ENCODE results near the gene ARMS2. TPM values are rescaled to one million over a fixed set of nuclear protein-coding genes. Genes with fewer than 3 reads are reported as not detected.

ARMS2 gene
- not detected in 2 replicates for total RNA-seq (2014; rRNA removed; shearing (Covaris generic))

- Histone ChIP-seq H3K4me3 (no peak within 1 kb of the TSS), H3K9me3 (replicated peaks) (no peaks in the 10 kb centered on the region), H3K4me1 (replicated peaks) (no peaks in the 10 kb centered on the region), H3K36me3 (no peaks in the 10 kb centered on the region), H3K27me3 (replicated peaks) (peaks cover 2% of the 10 kb centered on the region), H3K27ac (no peak within 1 kb of the TSS)
- DNase-seq (ENCODE audit: low read depth in 1 of 2, low spot score in 2 of 2): no peak
These were observed at the start of gene ARMS2 for GRCh38 chr10:122454603-122455080. Gene ARMS2, plus strand, starts transcription at chr10:122454653. Its CDS starts 75 bp downstream, at chr10:122454728.

- Histone ChIP-seq H3K27ac (no peak overlapping the region), H3K27me3 (replicated peaks) (no peaks in the 10 kb centered on the region), H3K9me3 (replicated peaks) (no peaks in the 10 kb centered on the region), H3K4me3 (no peak overlapping the region), H3K36me3 (0 out of 2 replicates have a peak, but pooled peaks cover 6% of the 10 kb centered on the region), H3K4me1 (replicated peaks) (no peaks in the 10 kb centered on the region)
- no peak for DNase-seq (ENCODE audit: low read depth in 1 of 2, low spot score in 2 of 2)
These were observed 46.9 kb upstream of the ARMS2 start for GRCh38 chr10:122407375-122408125.

GRCh38 chr10:122413327-122413726 is 41.1 kb upstream of the ARMS2 start:
- Histone ChIP-seq H3K27ac (no peak overlapping the region), H3K36me3 (no peaks in the 10 kb centered on the region; the same call in 1 of the 2 replicates), H3K27me3 (replicated peaks) (no peaks in the 10 kb centered on the region), H3K9me3 (replicated peaks) (no peaks in the 10 kb centered on the region), H3K4me1 (replicated peaks) (no peaks in the 10 kb centered on the region), H3K4me3 (no peak overlapping the region)
- DNase-seq (ENCODE audit: low read depth in 1 of 2, low spot score in 2 of 2): no peak

GRCh38 chr10:122417667-122418066 is 36.8 kb upstream of the ARMS2 start:
- no peak for DNase-seq (ENCODE audit: low read depth in 1 of 2, low spot score in 2 of 2)
- H3K9me3 ChIP-seq (replicated peaks): no peaks in the 10 kb centered on the region
- no peaks in the 10 kb centered on the region for H3K27me3 ChIP-seq (replicated peaks)
- peaks cover 5% of the 10 kb centered on the region for H3K36me3 ChIP-seq
- H3K4me1 ChIP-seq (replicated peaks): no peaks in the 10 kb centered on the region
- H3K4me3 ChIP-seq: no peak overlapping the region
- no peak overlapping the region for H3K27ac ChIP-seq

- Histone ChIP-seq H3K9me3 (replicated peaks) (no peaks in the 10 kb centered on the region), H3K36me3 (peaks cover 5% of the 10 kb centered on the region), H3K27me3 (replicated peaks) (no peaks in the 10 kb centered on the region), H3K4me1 (replicated peaks) (no peaks in the 10 kb centered on the region), H3K27ac (no peak overlapping the region), H3K4me3 (no peak overlapping the region)
- no peak for DNase-seq (ENCODE audit: low read depth in 1 of 2, low spot score in 2 of 2)
These were observed 35.4 kb upstream of the ARMS2 start for GRCh38 chr10:122419016-122419415.

- Histone ChIP-seq H3K27ac (no peak overlapping the region), H3K9me3 (replicated peaks) (no peaks in the 10 kb centered on the region), H3K36me3 (peaks cover 5% of the 10 kb centered on the region), H3K4me3 (no peak overlapping the region), H3K4me1 (replicated peaks) (no peaks in the 10 kb centered on the region), H3K27me3 (replicated peaks) (no peaks in the 10 kb centered on the region)
- no peak for DNase-seq (ENCODE audit: low read depth in 1 of 2, low spot score in 2 of 2)
These were observed 34.4 kb upstream of the ARMS2 start for GRCh38 chr10:122419876-122420623.

- no peak for DNase-seq (ENCODE audit: low read depth in 1 of 2, low spot score in 2 of 2)
- Histone ChIP-seq H3K27me3 (replicated peaks) (no peaks in the 10 kb centered on the region), H3K4me3 (no peak overlapping the region), H3K36me3 (peaks cover 5% of the 10 kb centered on the region), H3K9me3 (replicated peaks) (no peaks in the 10 kb centered on the region), H3K4me1 (replicated peaks) (no peaks in the 10 kb centered on the region), H3K27ac (no peak overlapping the region)
These were observed 33.8 kb upstream of the ARMS2 start for GRCh38 chr10:122420624-122421007.

GRCh38 chr10:122421054-122421625 is 33.3 kb upstream of the ARMS2 start:
- no peak for DNase-seq (ENCODE audit: low read depth in 1 of 2, low spot score in 2 of 2)
- H3K4me3 ChIP-seq: no peak overlapping the region
- no peaks in the 10 kb centered on the region for H3K27me3 ChIP-seq (replicated peaks)
- H3K9me3 ChIP-seq (replicated peaks): no peaks in the 10 kb centered on the region
- no peaks in the 10 kb centered on the region for H3K4me1 ChIP-seq (replicated peaks)
- no peak overlapping the region for H3K27ac ChIP-seq
- peaks cover 5% of the 10 kb centered on the region for H3K36me3 ChIP-seq

- Histone ChIP-seq H3K27me3 (replicated peaks) (no peaks in the 10 kb centered on the region), H3K4me3 (no peak overlapping the region), H3K36me3 (peaks cover 5% of the 10 kb centered on the region), H3K4me1 (replicated peaks) (no peaks in the 10 kb centered on the region), H3K9me3 (replicated peaks) (no peaks in the 10 kb centered on the region), H3K27ac (no peak overlapping the region)
- DNase-seq (ENCODE audit: low read depth in 1 of 2, low spot score in 2 of 2): no peak
These were observed 32.7 kb upstream of the ARMS2 start for GRCh38 chr10:122421742-122422141.

GRCh38 chr10:122422266-122422989 is 32.0 kb upstream of the ARMS2 start:
- no peak for DNase-seq (ENCODE audit: low read depth in 1 of 2, low spot score in 2 of 2)
- Histone ChIP-seq H3K9me3 (replicated peaks) (no peaks in the 10 kb centered on the region), H3K4me1 (replicated peaks) (no peaks in the 10 kb centered on the region), H3K36me3 (peaks cover 5% of the 10 kb centered on the region), H3K27me3 (replicated peaks) (no peaks in the 10 kb centered on the region), H3K4me3 (no peak overlapping the region), H3K27ac (no peak overlapping the region)

- no peaks in the 10 kb centered on the region for H3K4me1 ChIP-seq (replicated peaks)
- no peak overlapping the region for H3K4me3 ChIP-seq
- no peaks in the 10 kb centered on the region for H3K9me3 ChIP-seq (replicated peaks)
- DNase-seq (ENCODE audit: low read depth in 1 of 2, low spot score in 2 of 2): no peak
- no peak overlapping the region for H3K27ac ChIP-seq
- H3K36me3 ChIP-seq: peaks cover 5% of the 10 kb centered on the region
- H3K27me3 ChIP-seq (replicated peaks): no peaks in the 10 kb centered on the region
These were observed 30.4 kb upstream of the ARMS2 start for GRCh38 chr10:122424059-122424458.

- Histone ChIP-seq H3K27me3 (replicated peaks) (no peaks in the 10 kb centered on the region), H3K9me3 (replicated peaks) (no peaks in the 10 kb centered on the region), H3K4me1 (replicated peaks) (no peaks in the 10 kb centered on the region), H3K4me3 (no peak overlapping the region), H3K36me3 (no peaks in the 10 kb centered on the region; the same call in none of the 2 replicates), H3K27ac (no peak overlapping the region)
- DNase-seq (ENCODE audit: low read depth in 1 of 2, low spot score in 2 of 2): no peak
These were observed 27.6 kb upstream of the ARMS2 start for GRCh38 chr10:122426829-122427228.

GRCh38 chr10:122427280-122427679 is 27.2 kb upstream of the ARMS2 start:
- no peaks in the 10 kb centered on the region for H3K27me3 ChIP-seq (replicated peaks)
- DNase-seq (ENCODE audit: low read depth in 1 of 2, low spot score in 2 of 2): no peak
- H3K4me3 ChIP-seq: no peak overlapping the region
- no peaks in the 10 kb centered on the region for H3K9me3 ChIP-seq (replicated peaks)
- no peaks in the 10 kb centered on the region for H3K4me1 ChIP-seq (replicated peaks)
- no peaks in the 10 kb centered on the region; the same call in none of the 2 replicates for H3K36me3 ChIP-seq
- H3K27ac ChIP-seq: no peak overlapping the region

Measured in SJSA1 (cell line).